OCI-M2 (cell line): ENCODE data around the gene ZNF253.
"Not testable (repeated sequence)": the region's sequence is repeated elsewhere in the genome, so short reads cannot be mapped to it uniquely, and the experiment has no call there.

ENCODE experiments used
- DNase-seq: peaks from one replicate; lab custom pipeline; 2025; ENCODE audit not compliant: unreplicated experiment; lab: John Stamatoyannopoulos, UW

ZNF253 gene

GRCh38 chr19:19892055-19892941 is 26.6 kb downstream of the ZNF253 start:
- not testable (repeated sequence) for DNase-seq

- no peak for DNase-seq
These were observed 34.6 kb downstream of the ZNF253 start for GRCh38 chr19:19900139-19900728.

GRCh38 chr19:19900729-19901444 is 35.2 kb downstream of the ZNF253 start, which contains the start of gene ZNF93:
TSS of gene ZNF93 (plus strand) at chr19:19900946. CDS start at chr19:19901089, 143 bp downstream.
- no peak for DNase-seq

GRCh38 chr19:19907551-19907950 is 41.9 kb downstream of the ZNF253 start:
- not testable (repeated sequence) for DNase-seq

- DNase-seq = no peak
These were observed 44.0 kb downstream of the ZNF253 start for GRCh38 chr19:19909654-19910053.

GRCh38 chr19:19911150-19911549 is 45.5 kb downstream of the ZNF253 start:
- no peak for DNase-seq

GRCh38 chr19:19914596-19914995 is 48.9 kb downstream of the ZNF253 start:
- no peak for DNase-seq

- DNase-seq = not testable (repeated sequence)
These were observed 64.7 kb downstream of the ZNF253 start for GRCh38 chr19:19930417-19930816.

- not testable (repeated sequence) for DNase-seq
These were observed 68.0 kb downstream of the ZNF253 start for GRCh38 chr19:19933432-19934314.

- no peak for DNase-seq
These were observed 71.7 kb downstream of the ZNF253 start for GRCh38 chr19:19937403-19937802.

- no peak for DNase-seq
These were observed 72.8 kb downstream of the ZNF253 start for GRCh38 chr19:19938449-19938848.

GRCh38 chr19:19943848-19944582 is 78.3 kb downstream of the ZNF253 start:
- DNase-seq = no peak
